Fibroblast of lung (primary cell): Measurements from ENCODE around the gene WDR87. TPM values are rescaled to one million over a fixed set of nuclear protein-coding genes. Genes with fewer than 3 reads are reported as not detected.

Experiments used
- DNase-seq, 2 donors: peaks; one replicate each; pipeline versions ENCODE4 v3.0.0 to v3.0.0-alpha.2; 2010; ENCODE audit warnings: low read depth in 2 of 2
- H2AFZ ChIP-seq: 2 replicates; pipeline ENCODE4 v1.5.1; 2012; ENCODE audit warnings: low read length, control low read depth, inconsistent platforms
- H3K27ac ChIP-seq: 2 replicates; pipeline ENCODE4 v1.5.1; 2011; ENCODE audit warnings: low read length, control low read depth; ENCODE audit not compliant: insufficient read depth
- H3K27me3 ChIP-seq: 2 replicates; pipeline ENCODE4 v1.5.1; 2011; ENCODE audit warnings: mild to moderate bottlenecking, low read length; ENCODE audit not compliant: control insufficient read depth, insufficient read depth
- H3K36me3 ChIP-seq: 2 replicates; pipeline ENCODE4 v1.5.1; 2011; ENCODE audit warnings: low read length; ENCODE audit not compliant: control insufficient read depth, insufficient read depth
- H3K4me1 ChIP-seq: 2 replicates; pipeline ENCODE4 v1.5.1; 2011; ENCODE audit warnings: low read length; ENCODE audit not compliant: control insufficient read depth, insufficient read depth; ENCODE audit errors: extremely low read depth
- H3K4me2 ChIP-seq: 2 replicates; pipeline ENCODE4 v1.5.1; 2011; ENCODE audit warnings: low read length, control low read depth; ENCODE audit not compliant: insufficient read depth; ENCODE audit errors: extremely low read depth
- H3K4me3 ChIP-seq, 4 experiments: fragments of 200-600 bp in 1 of 4; sonication (generic) in 1 of 4; replicated peaks in 1 of 4; 2 replicates each; pipeline ENCODE4 v1.5.1; 2011 to 2016; ENCODE audit warnings: low read length in 4 of 4, low read depth in 3 of 4, mild to moderate bottlenecking in 3 of 4, control low read depth in 2 of 4, inconsistent platforms in 1 of 4, mixed read lengths in 1 of 4; ENCODE audit not compliant: insufficient read depth in 1 of 4; ENCODE audit errors: control extremely low read depth in 1 of 4
- H3K79me2 ChIP-seq: 2 replicates; pipeline ENCODE4 v1.5.1; 2012; ENCODE audit warnings: mild to moderate bottlenecking, low read length, inconsistent platforms; ENCODE audit not compliant: control insufficient read depth, insufficient read depth
- H3K9ac ChIP-seq: 2 replicates; pipeline ENCODE4 v1.5.1; 2011; ENCODE audit warnings: mild to moderate bottlenecking, low read length, control low read depth; ENCODE audit not compliant: insufficient read depth
- H3K9me3 ChIP-seq: 2 replicates; pipeline ENCODE4 v1.5.1; 2012; ENCODE audit warnings: low read depth, low read length; ENCODE audit not compliant: control insufficient read depth, insufficient read depth
- H4K20me1 ChIP-seq: 2 replicates; pipeline ENCODE4 v1.5.1; 2011; ENCODE audit warnings: low read length; ENCODE audit not compliant: control insufficient read depth, insufficient read depth; ENCODE audit errors: extremely low read depth
- CTCF ChIP-seq, 2 donors: IDR thresholded peaks in 1 of 2; conservative IDR thresholded peaks in 1 of 2; 1 replicate in 1 of 2; 2 replicates in 1 of 2; pipeline ENCODE4 v1.5.1; 2011 to 2012; ENCODE audit warnings: low read length in 2 of 2, control low read depth in 1 of 2, inconsistent platforms in 1 of 2, low read depth in 1 of 2, mild to moderate bottlenecking in 1 of 2
- EZH2 ChIP-seq: IDR thresholded peaks from 2 replicates; pipeline ENCODE4 v1.5.1; 2012; ENCODE audit warnings: low read length, control low read depth, mild to moderate bottlenecking; ENCODE audit errors: missing control alignments
- polyA plus RNA-seq, 2 donors: library from polyadenylated mRNA; depleted of rRNA in 1 of 2; stranded (reverse) in 1 of 2; unstranded in 1 of 2; fragments of >200 nt; gene quantifications; 2 replicates each; pipeline ENCODE4 v1.2.1, GENCODE V29; 2011 to 2012; ENCODE audit warnings: missing spikeins in 1 of 2
- total RNA-seq: library from RNA; depleted of rRNA; stranded (reverse); fragments of >200 nt; gene quantifications from 2 replicates; pipeline ENCODE4 v1.2.1, GENCODE V29; 2014

WDR87 gene
- total and polyA plus RNA-seq, 2 donors (not counting 1 experiment from before 2014, with no cell fraction given): not detected

DNA sequence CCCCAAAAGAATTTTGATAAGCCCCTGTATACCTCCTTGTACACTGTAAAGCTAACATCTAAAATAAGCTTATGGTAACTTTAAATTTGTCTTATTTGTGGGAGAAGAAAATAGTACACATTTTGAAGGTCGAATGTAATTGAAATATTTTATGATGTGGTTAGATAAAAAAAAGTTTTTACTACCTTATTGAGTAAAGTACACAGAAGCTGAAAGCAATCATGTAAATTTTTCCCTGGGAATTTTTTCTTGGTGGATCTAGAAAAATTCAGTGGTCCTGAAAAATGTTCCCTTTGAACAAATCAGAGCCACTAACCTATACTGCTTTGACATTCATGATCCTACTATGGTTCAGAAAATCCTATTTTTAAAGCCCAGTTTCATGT lies 47.5 kb upstream of the WDR87 start:
- no peaks in the 10 kb centered on the region for H3K27me3 ChIP-seq
- TF ChIP-seq EZH2 (no peak), CTCF (conservative IDR thresholded peaks at IDR 0.05 in 1 of 2, IDR thresholded peaks at IDR 0.05 in 1 of 2; ENCODE audit: low read depth in 1 of 2, low read length in 2 of 2) (no peak)
- no peaks in the 10 kb centered on the region for H3K36me3 ChIP-seq
- H3K27ac ChIP-seq: no peak overlapping the region
- no peak overlapping the region for H3K4me2 ChIP-seq
- no peak for DNase-seq
- peaks cover 7% of the 10 kb centered on the region for H3K79me2 ChIP-seq
- H3K4me3 ChIP-seq: no peak overlapping the region
- no peaks in the 10 kb centered on the region for H4K20me1 ChIP-seq
- H2AFZ ChIP-seq: no peak overlapping the region
- no peak overlapping the region for H3K9ac ChIP-seq
- no peaks in the 10 kb centered on the region for H3K4me1 ChIP-seq
- H3K9me3 ChIP-seq: no peaks in the 10 kb centered on the region

GRCh38 chr19:37953171-37953917 lies 47.0 kb upstream of the WDR87 start:
- H3K9ac ChIP-seq: no peak overlapping the region
- H3K4me1 ChIP-seq: no peaks in the 10 kb centered on the region
- peak in 1 of 2 donors; percentile 59 for DNase-seq
- no peak overlapping the region for H3K4me3 ChIP-seq
- H3K27ac ChIP-seq: no peak overlapping the region
- no peaks in the 10 kb centered on the region for H3K36me3 ChIP-seq
- no peak overlapping the region for H3K4me2 ChIP-seq
- no peaks in the 10 kb centered on the region for H4K20me1 ChIP-seq
- H3K27me3 ChIP-seq: no peaks in the 10 kb centered on the region
- no peaks in the 10 kb centered on the region for H3K9me3 ChIP-seq
- TF ChIP-seq CTCF (conservative IDR thresholded peaks at IDR 0.05 in 1 of 2, IDR thresholded peaks at IDR 0.05 in 1 of 2; ENCODE audit: low read depth in 1 of 2, low read length in 2 of 2) (no peak), EZH2 (no peak)
- H2AFZ ChIP-seq: no peak overlapping the region
- peaks cover 7% of the 10 kb centered on the region for H3K79me2 ChIP-seq

DNA sequence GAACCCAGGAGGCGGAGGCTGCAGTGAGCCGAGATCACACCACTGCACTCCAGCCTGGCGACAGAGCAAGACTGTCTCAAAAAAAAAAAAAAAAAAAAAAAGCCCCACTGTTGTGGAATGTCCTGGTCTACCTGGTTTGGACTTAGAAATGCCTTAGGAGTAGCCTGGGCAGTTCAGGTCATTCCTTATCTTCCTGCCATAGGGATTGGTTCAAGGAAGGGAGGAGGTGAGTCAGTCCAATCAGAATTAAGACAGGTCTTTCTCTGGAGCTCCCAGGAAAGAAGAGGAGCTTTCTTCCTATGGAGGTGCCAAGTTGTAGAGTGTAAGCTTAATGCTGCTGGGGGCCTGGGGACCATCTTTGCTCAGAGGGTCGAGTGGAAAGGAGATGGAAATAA lies 45.4 kb upstream of the WDR87 start:
- H3K9ac ChIP-seq: no peak overlapping the region
- H3K4me2 ChIP-seq: no peak overlapping the region
- no peaks in the 10 kb centered on the region for H3K36me3 ChIP-seq
- H3K79me2 ChIP-seq: peaks cover 3% of the 10 kb centered on the region
- DNase-seq: no peak
- TF ChIP-seq CTCF (conservative IDR thresholded peaks at IDR 0.05 in 1 of 2, IDR thresholded peaks at IDR 0.05 in 1 of 2; ENCODE audit: low read depth in 1 of 2, low read length in 2 of 2): no peak
- H3K9me3 ChIP-seq: no peaks in the 10 kb centered on the region
- H2AFZ ChIP-seq: no peak overlapping the region
- no peaks in the 10 kb centered on the region for H4K20me1 ChIP-seq
- H3K4me3 ChIP-seq: no peak overlapping the region
- H3K27ac ChIP-seq: no peak overlapping the region
- no peaks in the 10 kb centered on the region for H3K27me3 ChIP-seq
- no peaks in the 10 kb centered on the region for H3K4me1 ChIP-seq
